ENCODE measurements around the gene VPS18. TPM values are rescaled to one million over a fixed set of nuclear protein-coding genes. Genes with fewer than 3 reads are reported as not detected.

Gene VPS18
- total and polyA plus RNA-seq, 7 donors: 8.1 to 20.5 (median 15.2) TPM

- H3K27me3 ChIP-seq (ENCODE audit: insufficient read depth in 3 of 3, low read length in 2 of 3): no peaks in the 10 kb centered on the region
- peaks cover 16% of the 10 kb centered on the region for H3K4me1 ChIP-seq
- peak; percentile 43 for TF ChIP-seq CTCF (IDR thresholded peaks at IDR 0.05)
- intact Hi-C loops (cut with DNase I): loop anchor here (5.0 kb wide), 4 partner anchors 143 to 378 kb away; partner anchors contain the start of gene KNL1 (in 1 of the 2)
- peak overlapping the region; percentile 88 for H3K27ac ChIP-seq
- WGBS, 3 donors: 2 to 3% (median 2%) methylated on average over 29 to 33 of the region's 33 CpGs
- peak; percentile 52 to 72 (median 56) for ATAC-seq
- peak; percentile 62 to 69 for DNase-seq
- no peaks in the 10 kb centered on the region for H3K9me3 ChIP-seq
- H3K36me3 ChIP-seq (ENCODE audit: insufficient read depth in 1 of 2, low read depth in 1 of 2): peaks cover 0 to 43% of the 10 kb centered on the region in 2 donors
- H3K4me3 ChIP-seq: peak overlapping the region; percentile 98
These were observed 615 bp downstream of the VPS18 start for GRCh38 chr15:40894681-40895448.

GRCh38 chr15:40899536-40900207 is 5.4 kb downstream of the VPS18 start:
- no peaks in the 10 kb centered on the region for H3K27me3 ChIP-seq (ENCODE audit: insufficient read depth in 3 of 3, low read length in 2 of 3)
- H3K4me1 ChIP-seq: peaks cover 14% of the 10 kb centered on the region
- DNase-seq (no peak), ATAC-seq (no peak)
- H3K27ac ChIP-seq: no peak overlapping the region
- WGBS, 3 donors: 89 to 92% (median 89%) methylated on average over 33 of the region's 33 CpGs
- no peak for TF ChIP-seq CTCF (IDR thresholded peaks at IDR 0.05)
- peaks cover 0 to 74% of the 10 kb centered on the region in 2 donors for H3K36me3 ChIP-seq (ENCODE audit: insufficient read depth in 1 of 2, low read depth in 1 of 2)
- H3K4me3 ChIP-seq: no peak overlapping the region
- H3K9me3 ChIP-seq: no peaks in the 10 kb centered on the region
- intact Hi-C loops (cut with DNase I): loop anchor here (10.0 kb wide), 2 partner anchors 185 to 215 kb away; partner anchors contain the start of gene INO80 (in 1 of the 2)

- H3K27me3 ChIP-seq (ENCODE audit: insufficient read depth in 3 of 3, low read length in 2 of 3): no peaks in the 10 kb centered on the region
- no peaks in the 10 kb centered on the region for H3K9me3 ChIP-seq
- H3K4me1 ChIP-seq: peaks cover 9% of the 10 kb centered on the region
- no peak for TF ChIP-seq CTCF (IDR thresholded peaks at IDR 0.05)
- peaks cover 0 to 77% of the 10 kb centered on the region in 2 donors for H3K36me3 ChIP-seq (ENCODE audit: insufficient read depth in 1 of 2, low read depth in 1 of 2)
- intact Hi-C loops (cut with DNase I): loop anchor here (10.0 kb wide), 2 partner anchors 184 to 214 kb away; partner anchors contain the start of gene INO80 (in 1 of the 2)
- H3K4me3 ChIP-seq: no peak overlapping the region
- WGBS, 3 donors: 86 to 91% (median 87%) methylated on average over 31 to 36 of the region's 36 CpGs
- ATAC-seq: no peak
- DNase-seq: no peak
- H3K27ac ChIP-seq: no peak overlapping the region
These were observed 6.2 kb downstream of the VPS18 start for GRCh38 chr15:40900256-40901052.

- H3K27ac ChIP-seq: no peak overlapping the region
- no peak overlapping the region for H3K4me3 ChIP-seq
- no peaks in the 10 kb centered on the region for H3K9me3 ChIP-seq
- intact Hi-C loops (cut with DNase I): loop anchor here (10.0 kb wide), 2 partner anchors 184 to 214 kb away; partner anchors contain the start of gene INO80 (in 1 of the 2)
- no peaks in the 10 kb centered on the region for H3K27me3 ChIP-seq (ENCODE audit: insufficient read depth in 3 of 3, low read length in 2 of 3)
- DNase-seq: no peak
- peaks cover 9% of the 10 kb centered on the region for H3K4me1 ChIP-seq
- ATAC-seq: no peak
- peaks cover 0 to 72% of the 10 kb centered on the region in 2 donors for H3K36me3 ChIP-seq (ENCODE audit: insufficient read depth in 1 of 2, low read depth in 1 of 2)
- 77 to 79% (median 78%) methylated on average over 5 of the region's 5 CpGs for WGBS, 3 donors
- no peak for TF ChIP-seq CTCF (IDR thresholded peaks at IDR 0.05)
These were observed 6.8 kb downstream of the VPS18 start for GRCh38 chr15:40901053-40901443.

Measured in psoas muscle (tissue), 8 donors.